ENCODE results near the gene SEMA3E. TPM values are rescaled to one million over a fixed set of nuclear protein-coding genes. Genes with fewer than 3 reads are reported as not detected.
"Not testable (repeated sequence)": the region's sequence is repeated elsewhere in the genome, so short reads cannot be mapped to it uniquely, and the experiment has no call there.

The SEMA3E gene
- total RNA-seq, 2 experiments from 2014 or later: not detected

DNA sequence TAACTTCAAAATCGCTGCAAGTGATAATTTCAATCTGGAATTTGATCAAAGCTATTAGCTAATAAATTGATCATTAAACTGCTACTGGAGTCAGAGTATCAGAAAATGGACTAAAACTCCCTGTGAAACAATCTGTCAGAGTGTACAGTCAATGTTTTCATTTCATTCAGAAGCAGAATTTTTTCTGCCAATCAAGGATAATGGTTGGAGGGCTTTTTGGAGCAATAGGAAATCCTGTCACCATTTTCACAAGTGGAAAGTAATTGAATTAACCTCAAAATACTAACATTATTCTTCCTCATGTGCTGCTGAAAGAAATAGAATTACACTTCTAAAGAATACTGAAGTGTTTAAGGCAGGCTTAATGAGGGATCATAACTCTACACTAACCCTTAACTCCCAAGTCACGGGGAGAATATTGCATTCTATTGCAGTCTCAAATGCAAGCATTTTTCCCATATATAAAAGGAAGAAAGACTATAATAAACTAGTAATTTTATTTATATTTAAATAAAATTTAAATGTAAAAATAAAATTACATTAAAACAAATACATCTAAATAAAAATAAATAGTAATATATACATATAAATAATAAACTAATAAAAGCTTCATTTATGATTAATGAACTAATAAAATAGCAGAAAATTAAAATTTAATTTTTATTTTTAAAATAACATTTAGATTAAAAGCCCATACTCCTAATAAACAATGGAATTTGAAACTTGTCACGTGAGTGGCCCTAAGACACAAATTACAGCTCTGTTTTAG, 67.1 kb downstream of the SEMA3E start:
- H3K27me3 Mint-ChIP-seq (ENCODE audit: low read depth): no peaks in the 10 kb centered on the region
- CTCF ChIA-PET: no interaction called here

DNA sequence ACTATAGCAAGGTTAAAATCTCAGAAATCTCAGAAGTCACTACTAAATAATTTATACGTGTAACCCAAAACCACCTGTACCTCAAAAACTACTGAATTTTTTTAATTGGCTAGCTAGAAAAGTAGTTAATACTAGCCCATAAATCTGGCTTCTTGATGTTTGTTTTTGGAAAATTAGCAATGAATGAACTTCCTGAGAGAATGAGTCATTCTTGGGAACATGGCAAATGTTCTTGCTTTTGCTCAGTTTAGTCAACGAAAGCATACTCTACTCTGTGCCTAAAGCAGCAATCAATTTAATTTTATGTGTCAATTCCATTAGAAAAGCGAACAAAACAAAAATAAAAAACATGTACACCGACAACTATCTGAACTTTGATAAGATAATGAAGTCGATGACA, 69.2 kb downstream of the SEMA3E start:
- no peak overlapping the region for H3K4me3 Mint-ChIP-seq
- no peak for DNase-seq
- no peak overlapping the region for H3K27ac Mint-ChIP-seq
- H3K36me3 Mint-ChIP-seq (ENCODE audit: low read depth): no peaks in the 10 kb centered on the region
- no peaks in the 10 kb centered on the region for H3K4me1 Mint-ChIP-seq (ENCODE audit: low read depth)
- no peaks in the 10 kb centered on the region for H3K27me3 Mint-ChIP-seq (ENCODE audit: low read depth)
- intact Hi-C loops (cut with micrococcal nuclease): no loop called here
- CTCF ChIA-PET: no interaction called here
- H3K9me3 Mint-ChIP-seq: no peaks in the 10 kb centered on the region

More for the DNA sequence above, 67.1 kb downstream of the SEMA3E start:
- H3K4me1 Mint-ChIP-seq (ENCODE audit: low read depth): no peaks in the 10 kb centered on the region
- no peaks in the 10 kb centered on the region for H3K36me3 Mint-ChIP-seq (ENCODE audit: low read depth)
- DNase-seq: no peak
- intact Hi-C loops (cut with micrococcal nuclease): no loop called here
- H3K9me3 Mint-ChIP-seq: no peaks in the 10 kb centered on the region
- H3K27ac Mint-ChIP-seq: no peak overlapping the region
- no peak overlapping the region for H3K4me3 Mint-ChIP-seq

GRCh38 chr7:83575436-83575835, 73.5 kb downstream of the SEMA3E start:
- Mint-ChIP-seq H3K9me3 (no peaks in the 10 kb centered on the region), H3K4me1 (ENCODE audit: low read depth) (no peaks in the 10 kb centered on the region), H3K4me3 (no peak overlapping the region), H3K36me3 (ENCODE audit: low read depth) (no peaks in the 10 kb centered on the region), H3K27me3 (ENCODE audit: low read depth) (no peaks in the 10 kb centered on the region), H3K27ac (no peak overlapping the region)
- DNase-seq: no peak
- intact Hi-C loops (cut with micrococcal nuclease): no loop called here
- CTCF ChIA-PET: no interaction called here

DNA sequence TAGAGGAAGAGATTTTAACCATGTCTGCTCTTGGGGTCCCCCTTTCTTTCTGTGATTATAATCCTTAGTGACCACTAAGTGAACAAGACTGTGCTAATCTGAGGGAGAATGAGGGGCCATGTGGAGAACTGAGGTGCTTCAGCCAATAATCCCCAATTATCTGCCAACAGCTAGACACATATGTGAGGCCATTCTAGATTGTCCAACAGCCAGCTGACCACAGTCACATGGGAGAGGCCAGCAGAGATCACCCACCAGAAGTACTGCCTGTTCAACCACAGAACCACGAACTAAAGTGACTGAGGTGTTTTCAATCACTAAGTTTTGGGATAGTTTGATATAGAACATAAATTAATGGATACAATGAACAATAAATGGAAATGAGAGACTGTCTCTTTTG, 74.3 kb downstream of the SEMA3E start:
- no peak overlapping the region for H3K4me3 Mint-ChIP-seq
- no peaks in the 10 kb centered on the region for H3K4me1 Mint-ChIP-seq (ENCODE audit: low read depth)
- intact Hi-C loops (cut with micrococcal nuclease): no loop called here
- H3K36me3 Mint-ChIP-seq (ENCODE audit: low read depth): no peaks in the 10 kb centered on the region
- CTCF ChIA-PET: no interaction called here
- DNase-seq: no peak
- no peaks in the 10 kb centered on the region for H3K27me3 Mint-ChIP-seq (ENCODE audit: low read depth)
- no peak overlapping the region for H3K27ac Mint-ChIP-seq
- peaks cover 2% of the 10 kb centered on the region for H3K9me3 Mint-ChIP-seq

DNA sequence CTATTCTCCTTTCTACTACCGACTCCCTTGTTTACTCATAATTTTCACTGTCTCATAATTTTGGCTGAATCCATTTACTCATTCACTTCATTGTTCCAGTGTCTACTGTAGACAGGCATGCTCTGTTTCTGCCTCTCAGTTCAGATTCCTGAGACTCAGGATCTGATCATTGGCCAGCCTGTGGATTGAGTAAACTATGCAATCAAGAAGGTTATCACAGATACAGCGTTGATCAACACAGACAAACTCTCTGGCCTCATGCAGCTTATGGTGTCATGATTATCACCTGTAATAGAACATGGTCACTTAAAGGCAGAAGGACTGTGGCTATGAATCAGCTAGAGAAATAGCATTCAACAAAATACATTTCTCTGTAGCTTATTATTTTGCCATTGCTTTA, 86.0 kb downstream of the SEMA3E start:
- CTCF ChIA-PET: no interaction called here
- no peaks in the 10 kb centered on the region for H3K9me3 Mint-ChIP-seq
- H3K27ac Mint-ChIP-seq: no peak overlapping the region
- no peaks in the 10 kb centered on the region for H3K4me1 Mint-ChIP-seq (ENCODE audit: low read depth)
- intact Hi-C loops (cut with micrococcal nuclease): no loop called here
- no peaks in the 10 kb centered on the region for H3K27me3 Mint-ChIP-seq (ENCODE audit: low read depth)
- no peak for DNase-seq
- H3K4me3 Mint-ChIP-seq: no peak overlapping the region
- H3K36me3 Mint-ChIP-seq (ENCODE audit: low read depth): no peaks in the 10 kb centered on the region

- no peak for DNase-seq
- intact Hi-C loops (cut with micrococcal nuclease): no loop called here
- CTCF ChIA-PET: no interaction called here
- no peaks in the 10 kb centered on the region for H3K9me3 Mint-ChIP-seq
- H3K4me1 Mint-ChIP-seq (ENCODE audit: low read depth): no peaks in the 10 kb centered on the region
- no peak overlapping the region for H3K27ac Mint-ChIP-seq
- no peaks in the 10 kb centered on the region for H3K27me3 Mint-ChIP-seq (ENCODE audit: low read depth)
- no peak overlapping the region for H3K4me3 Mint-ChIP-seq
- no peaks in the 10 kb centered on the region for H3K36me3 Mint-ChIP-seq (ENCODE audit: low read depth)
Observed at GRCh38 chr7:83562289-83562688, 86.7 kb downstream of the SEMA3E start.

- H3K27ac Mint-ChIP-seq: no peak overlapping the region
- no peaks in the 10 kb centered on the region for H3K4me1 Mint-ChIP-seq (ENCODE audit: low read depth)
- H3K4me3 Mint-ChIP-seq: no peak overlapping the region
- no peaks in the 10 kb centered on the region for H3K27me3 Mint-ChIP-seq (ENCODE audit: low read depth)
- H3K9me3 Mint-ChIP-seq: no peaks in the 10 kb centered on the region
- DNase-seq: no peak
- no peaks in the 10 kb centered on the region for H3K36me3 Mint-ChIP-seq (ENCODE audit: low read depth)
- CTCF ChIA-PET: no interaction called here
- intact Hi-C loops (cut with micrococcal nuclease): no loop called here
Observed at GRCh38 chr7:83559887-83560286, 89.1 kb downstream of the SEMA3E start.

DNA sequence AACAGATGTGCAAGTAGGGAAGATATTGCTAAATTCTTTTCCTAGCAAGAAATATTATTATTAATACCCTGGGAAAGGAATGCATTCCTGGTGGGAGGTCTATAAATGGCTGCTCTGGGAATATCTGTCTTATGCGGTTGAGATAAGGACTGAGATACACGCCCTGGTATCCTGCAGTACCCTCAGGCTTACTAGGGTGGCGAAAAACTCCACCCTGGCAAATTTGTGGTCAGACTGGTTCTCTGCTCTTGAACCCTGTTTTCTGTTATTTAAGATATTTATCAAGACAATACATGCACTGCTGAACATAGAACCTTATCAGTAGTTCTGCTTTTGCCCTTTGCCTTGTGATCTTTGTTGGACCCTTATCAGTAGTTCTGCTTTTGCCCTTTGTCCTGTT, 96.4 kb downstream of the SEMA3E start:
- H3K4me3 Mint-ChIP-seq; DNase-seq; CTCF ChIA-PET; H3K27ac Mint-ChIP-seq; H3K36me3 Mint-ChIP-seq (ENCODE audit: low read depth); intact Hi-C loops (cut with micrococcal nuclease); H3K27me3 Mint-ChIP-seq (ENCODE audit: low read depth); H3K4me1 Mint-ChIP-seq (ENCODE audit: low read depth); H3K9me3 Mint-ChIP-seq: not testable (repeated sequence)

DNA sequence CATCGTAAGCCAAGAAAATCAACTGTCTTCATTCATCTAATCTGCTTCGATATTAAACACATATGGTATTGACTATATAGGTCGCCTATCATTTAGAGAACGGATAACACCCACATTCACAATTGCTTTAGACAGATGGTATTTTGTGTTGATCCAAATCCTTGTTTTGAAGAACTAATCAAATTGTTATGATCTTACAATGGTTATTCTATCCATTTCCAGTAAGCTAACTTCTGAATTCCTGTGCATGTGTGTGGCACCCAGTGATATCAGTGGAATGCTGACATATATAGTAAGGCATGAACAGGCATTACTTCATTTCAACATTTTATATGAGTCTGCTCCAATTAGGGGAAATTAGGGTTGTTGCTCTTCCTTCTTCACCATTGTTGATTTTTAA, 98.8 kb downstream of the SEMA3E start:
- Mint-ChIP-seq H3K27ac (no peak overlapping the region), H3K9me3 (no peaks in the 10 kb centered on the region), H3K4me3 (no peak overlapping the region), H3K4me1 (ENCODE audit: low read depth) (no peaks in the 10 kb centered on the region), H3K36me3 (ENCODE audit: low read depth) (no peaks in the 10 kb centered on the region), H3K27me3 (ENCODE audit: low read depth) (no peaks in the 10 kb centered on the region)
- intact Hi-C loops (cut with micrococcal nuclease): no loop called here
- DNase-seq: no peak
- CTCF ChIA-PET: no interaction called here

DNA sequence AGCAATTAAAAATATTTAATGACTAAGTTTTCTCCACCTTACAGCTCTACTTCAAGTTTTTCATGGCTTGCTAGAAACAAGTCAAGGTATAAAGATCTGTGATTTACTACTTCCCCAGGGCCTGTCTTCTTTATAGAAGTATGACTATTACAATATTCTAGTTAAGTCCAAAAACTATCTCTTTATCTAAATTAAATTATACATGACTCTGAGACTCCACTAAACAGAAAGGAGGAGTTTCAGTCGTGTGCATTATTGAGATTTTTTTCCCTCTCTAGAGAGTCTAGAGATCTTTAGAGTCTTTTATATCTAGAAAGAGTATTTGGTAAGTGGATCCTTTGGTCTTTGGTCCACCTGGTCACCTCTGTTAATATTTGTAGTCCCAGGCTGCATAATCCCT, 100.7 kb downstream of the SEMA3E start:
- CTCF ChIA-PET: no interaction called here
- no peaks in the 10 kb centered on the region for H3K9me3 Mint-ChIP-seq

DNA sequence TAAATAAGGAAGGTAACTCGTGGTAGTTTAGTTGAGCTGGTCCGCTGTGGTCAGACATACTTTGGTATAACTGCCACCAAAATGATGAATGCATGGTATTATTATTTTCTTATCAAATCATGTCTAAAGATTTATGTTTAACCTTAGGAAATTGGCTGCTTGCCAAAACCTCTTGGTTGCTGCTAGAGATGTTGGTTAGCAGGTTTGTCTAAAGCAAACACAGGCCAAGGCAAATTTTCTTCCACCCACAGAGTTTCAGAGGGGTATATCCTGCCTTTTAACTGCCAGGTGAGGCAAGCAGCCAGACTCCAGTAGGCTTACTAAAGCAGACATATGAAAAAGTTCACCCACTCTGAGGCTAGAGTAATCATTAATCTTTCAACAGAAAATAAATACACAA, 101.4 kb downstream of the SEMA3E start:
- H3K27ac Mint-ChIP-seq: no peak overlapping the region
- H3K4me1 Mint-ChIP-seq (ENCODE audit: low read depth): no peaks in the 10 kb centered on the region
- H3K9me3 Mint-ChIP-seq: no peaks in the 10 kb centered on the region
- no peak for DNase-seq
- H3K27me3 Mint-ChIP-seq (ENCODE audit: low read depth): no peaks in the 10 kb centered on the region
- no peaks in the 10 kb centered on the region for H3K36me3 Mint-ChIP-seq (ENCODE audit: low read depth)
- no peak overlapping the region for H3K4me3 Mint-ChIP-seq
- intact Hi-C loops (cut with micrococcal nuclease): no loop called here
- CTCF ChIA-PET: no interaction called here

More for the DNA sequence above, 100.7 kb downstream of the SEMA3E start:
- no peak for DNase-seq
- intact Hi-C loops (cut with micrococcal nuclease): no loop called here
- H3K27ac Mint-ChIP-seq: no peak overlapping the region
- H3K4me3 Mint-ChIP-seq: no peak overlapping the region
- H3K27me3 Mint-ChIP-seq (ENCODE audit: low read depth): no peaks in the 10 kb centered on the region
- no peaks in the 10 kb centered on the region for H3K36me3 Mint-ChIP-seq (ENCODE audit: low read depth)
- no peaks in the 10 kb centered on the region for H3K4me1 Mint-ChIP-seq (ENCODE audit: low read depth)

DNA sequence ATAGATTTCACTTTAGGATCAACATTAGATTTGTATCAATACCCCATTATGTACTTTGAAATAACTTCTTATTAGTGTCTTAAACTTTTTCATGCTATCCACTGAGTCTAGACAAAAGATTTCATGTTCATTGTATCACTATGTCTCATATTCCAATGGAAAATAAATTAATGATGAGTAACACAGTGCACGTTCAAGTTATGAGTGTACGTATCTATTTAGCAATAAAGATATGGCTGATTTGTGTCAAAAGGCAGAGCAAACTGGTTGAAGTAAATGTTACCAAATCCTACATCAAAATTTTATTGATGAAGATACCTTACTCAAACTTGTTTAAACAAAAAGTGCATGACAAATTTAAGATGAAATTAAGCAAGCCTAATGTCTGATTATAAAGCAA, 102.4 kb downstream of the SEMA3E start:
- H3K4me1 Mint-ChIP-seq (ENCODE audit: low read depth): no peaks in the 10 kb centered on the region
- no peaks in the 10 kb centered on the region for H3K36me3 Mint-ChIP-seq (ENCODE audit: low read depth)
- no peaks in the 10 kb centered on the region for H3K9me3 Mint-ChIP-seq
- H3K27ac Mint-ChIP-seq: no peak overlapping the region
- intact Hi-C loops (cut with micrococcal nuclease): no loop called here
- H3K27me3 Mint-ChIP-seq (ENCODE audit: low read depth): no peaks in the 10 kb centered on the region
- no peak overlapping the region for H3K4me3 Mint-ChIP-seq
- CTCF ChIA-PET: no interaction called here
- DNase-seq: no peak

DNA sequence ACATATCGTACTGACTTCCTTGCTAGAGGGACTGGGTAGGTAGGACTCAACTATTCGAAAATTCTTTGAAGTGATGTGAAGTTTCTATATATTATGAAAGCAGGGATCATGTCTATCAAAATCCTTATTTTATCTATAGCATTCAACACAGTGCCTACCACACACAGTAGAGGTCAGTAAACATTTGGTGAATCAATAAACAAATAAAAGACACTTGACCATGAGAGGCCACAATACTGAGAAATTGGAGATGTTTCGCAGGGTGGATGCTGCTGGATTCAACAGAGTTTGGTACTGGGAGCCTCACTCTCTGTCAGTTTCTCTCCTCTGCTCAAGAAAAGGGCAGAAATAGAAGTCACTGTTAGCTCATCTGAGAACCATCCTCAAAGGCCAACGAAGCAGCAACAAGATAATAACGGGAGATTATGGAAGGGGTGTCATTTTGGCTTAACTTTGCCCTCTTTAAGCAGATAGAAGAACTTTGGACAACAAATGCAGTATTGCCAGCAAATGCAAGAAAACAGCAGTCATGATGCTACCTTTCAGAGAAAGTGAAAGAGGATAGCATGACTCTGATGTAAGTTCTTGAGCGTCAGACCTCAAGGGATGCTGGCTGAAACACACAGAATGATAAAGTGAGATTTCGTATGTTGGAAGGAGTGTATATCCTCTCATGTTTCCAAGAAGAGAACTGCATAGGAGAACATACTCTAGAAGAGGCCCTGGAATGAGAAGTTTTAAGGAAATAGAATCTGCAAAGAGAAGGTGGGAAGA, 107.6 kb downstream of the SEMA3E start:
- H3K27me3 Mint-ChIP-seq (ENCODE audit: low read depth): no peaks in the 10 kb centered on the region
- H3K27ac Mint-ChIP-seq: no peak overlapping the region
- no peaks in the 10 kb centered on the region for H3K9me3 Mint-ChIP-seq
- H3K4me3 Mint-ChIP-seq: no peak overlapping the region
- H3K4me1 Mint-ChIP-seq (ENCODE audit: low read depth): no peaks in the 10 kb centered on the region
- intact Hi-C loops (cut with micrococcal nuclease): no loop called here
- CTCF ChIA-PET: no interaction called here
- no peaks in the 10 kb centered on the region for H3K36me3 Mint-ChIP-seq (ENCODE audit: low read depth)
- no peak for DNase-seq

Measured in activated naive CD4-positive, alpha-beta T cell treated with anti-CD3 and anti-CD28 coated beads for 36 hours (primary cell).